HEK293 (cell line): ENCODE data around the gene GFM1.

Experiments
- CTCF ChIP-seq: fragments of 450-650 bp; formaldehyde crosslinking; IDR thresholded peaks from 2 replicates; pipeline ENCODE4 v1.5.1; 2016; ENCODE audit warnings: missing biosample characterization, missing genetic modification characterization
- PBX3 ChIP-seq: sonication (generic); formaldehyde crosslinking; IDR thresholded peaks from 2 replicates; pipeline ENCODE4 v1.8.1; 2022; ENCODE audit warnings: mild to moderate bottlenecking, moderate library complexity, missing genetic modification reagents
- ZBTB11 ChIP-seq: fragments of 450-650 bp; formaldehyde crosslinking; conservative IDR thresholded peaks from 2 replicates; pipeline ENCODE4 v1.5.1; 2016; ENCODE audit warnings: low read depth, missing biosample characterization, missing genetic modification characterization
- ZBTB26 ChIP-seq: fragments of 450-650 bp; formaldehyde crosslinking; optimal IDR thresholded peaks from 2 replicates; pipeline ENCODE3; 2016; ENCODE audit warnings: missing biosample characterization, mild to moderate bottlenecking, missing genetic modification characterization
- ZNF621 ChIP-seq: fragments of 450-650 bp; formaldehyde crosslinking; IDR thresholded peaks from 2 replicates; pipeline ENCODE4 v1.5.1; 2017; ENCODE audit warnings: missing biosample characterization, missing genetic modification characterization

GRCh38 chr3:158685159-158685558 lies 40.8 kb downstream of the GFM1 start:
- TF ChIP-seq CTCF: no peak
- no peak for TF ChIP-seq ZBTB11
- no peak for TF ChIP-seq ZNF621 (tag by site-specific recombination)
- TF ChIP-seq PBX3 (CRISPR knock-in tag): no peak
- TF ChIP-seq ZBTB26 (tag by site-specific recombination): no peak
